ENCODE data around the gene HMGCR.

DNA sequence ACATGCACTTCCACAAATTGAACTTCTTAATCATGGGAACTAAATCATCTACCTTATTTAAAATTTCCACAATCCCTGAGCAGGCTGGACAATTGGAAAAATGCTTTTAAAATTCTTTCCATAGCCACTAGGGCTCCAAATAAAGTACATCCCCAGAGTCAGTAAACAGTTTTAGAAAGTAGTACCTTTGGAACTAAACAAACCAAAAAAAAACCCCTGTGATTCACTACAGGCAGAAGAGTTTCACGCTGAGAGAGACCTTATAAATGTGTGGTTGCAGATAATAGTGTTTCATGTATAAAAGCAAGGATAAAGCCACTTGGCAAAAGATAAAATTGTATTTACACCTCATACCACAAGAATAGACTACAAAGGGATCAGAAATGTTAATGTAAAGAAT lies 11.8 kb upstream of the HMGCR start:
- TF ChIP-seq, protein P1, sequence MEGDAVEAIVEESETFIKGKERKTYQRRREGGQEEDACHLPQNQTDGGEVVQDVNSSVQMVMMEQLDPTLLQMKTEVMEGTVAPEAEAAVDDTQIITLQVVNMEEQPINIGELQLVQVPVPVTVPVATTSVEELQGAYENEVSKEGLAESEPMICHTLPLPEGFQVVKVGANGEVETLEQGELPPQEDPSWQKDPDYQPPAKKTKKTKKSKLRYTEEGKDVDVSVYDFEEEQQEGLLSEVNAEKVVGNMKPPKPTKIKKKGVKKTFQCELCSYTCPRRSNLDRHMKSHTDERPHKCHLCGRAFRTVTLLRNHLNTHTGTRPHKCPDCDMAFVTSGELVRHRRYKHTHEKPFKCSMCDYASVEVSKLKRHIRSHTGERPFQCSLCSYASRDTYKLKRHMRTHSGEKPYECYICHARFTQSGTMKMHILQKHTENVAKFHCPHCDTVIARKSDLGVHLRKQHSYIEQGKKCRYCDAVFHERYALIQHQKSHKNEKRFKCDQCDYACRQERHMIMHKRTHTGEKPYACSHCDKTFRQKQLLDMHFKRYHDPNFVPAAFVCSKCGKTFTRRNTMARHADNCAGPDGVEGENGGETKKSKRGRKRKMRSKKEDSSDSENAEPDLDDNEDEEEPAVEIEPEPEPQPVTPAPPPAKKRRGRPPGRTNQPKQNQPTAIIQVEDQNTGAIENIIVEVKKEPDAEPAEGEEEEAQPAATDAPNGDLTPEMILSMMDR (conservative IDR thresholded peaks at IDR 0.05; ENCODE audit: low read length) = no peak
- no peak for TF ChIP-seq EZH2phosphoT487 (IDR thresholded peaks at IDR 0.05; ENCODE audit: borderline replicate concordance, low read depth, low read length)
